ENCODE data around the gene SOHLH1.
A peak's percentile ranks its signal among the peaks of the same experiment; 100 is the strongest.

Gene SOHLH1

GRCh38 chr9:135703726-135704125 lies 4.4 kb upstream of the SOHLH1 start:
- no peak for DNase-seq (ENCODE audit: low read depth in 2 of 2)

- DNase-seq (ENCODE audit: low read depth in 2 of 2) = peak; percentile 10 to 54
These were observed 2.9 kb upstream of the SOHLH1 start, which contains the start of gene KCNT1 for GRCh38 chr9:135701959-135702721. Gene KCNT1, plus strand, starts transcription at chr9:135702185. Its CDS starts 74 bp downstream, at chr9:135702259.

GRCh38 chr9:135701067-135701958 lies 2.0 kb upstream of the SOHLH1 start:
- no peak for DNase-seq (ENCODE audit: low read depth in 2 of 2)

GRCh38 chr9:135700525-135700924 lies 1.2 kb upstream of the SOHLH1 start:
- no peak for DNase-seq (ENCODE audit: low read depth in 2 of 2)

- no peak for DNase-seq (ENCODE audit: low read depth in 2 of 2)
These were observed 514 bp downstream of the SOHLH1 start for GRCh38 chr9:135698767-135699166.

GRCh38 chr9:135698236-135698635 lies 1.0 kb downstream of the SOHLH1 start:
- DNase-seq (ENCODE audit: low read depth in 2 of 2) = no peak

- no peak for DNase-seq (ENCODE audit: low read depth in 2 of 2)
These were observed 2.1 kb downstream of the SOHLH1 start for GRCh38 chr9:135697226-135697625.

- no peak for DNase-seq (ENCODE audit: low read depth in 2 of 2)
These were observed 2.8 kb downstream of the SOHLH1 start for GRCh38 chr9:135696446-135696845.

- DNase-seq (ENCODE audit: low read depth in 2 of 2) = no peak
These were observed 3.6 kb downstream of the SOHLH1 start for GRCh38 chr9:135695642-135696041.

- no peak for DNase-seq (ENCODE audit: low read depth in 2 of 2)
These were observed 4.2 kb downstream of the SOHLH1 start for GRCh38 chr9:135695036-135695435.

- no peak for DNase-seq (ENCODE audit: low read depth in 2 of 2)
These were observed 4.9 kb downstream of the SOHLH1 start for GRCh38 chr9:135694414-135694813.

GRCh38 chr9:135693771-135694170 lies 5.5 kb downstream of the SOHLH1 start:
- no peak for DNase-seq (ENCODE audit: low read depth in 2 of 2)

- no peak for DNase-seq (ENCODE audit: low read depth in 2 of 2)
These were observed 6.0 kb downstream of the SOHLH1 start for GRCh38 chr9:135693265-135693664.

GRCh38 chr9:135692410-135692809 lies 6.9 kb downstream of the SOHLH1 start:
- no peak for DNase-seq (ENCODE audit: low read depth in 2 of 2)

GRCh38 chr9:135690836-135691570 lies 8.3 kb downstream of the SOHLH1 start:
- DNase-seq (ENCODE audit: low read depth in 2 of 2) = no peak

- DNase-seq (ENCODE audit: low read depth in 2 of 2) = no peak
These were observed 10.3 kb downstream of the SOHLH1 start for GRCh38 chr9:135689011-135689410.

GRCh38 chr9:135687216-135687615 lies 12.1 kb downstream of the SOHLH1 start:
- DNase-seq (ENCODE audit: low read depth in 2 of 2) = no peak

GRCh38 chr9:135684691-135685090 lies 14.6 kb downstream of the SOHLH1 start:
- no peak for DNase-seq (ENCODE audit: low read depth in 2 of 2)

- DNase-seq (ENCODE audit: low read depth in 2 of 2) = no peak
These were observed 15.8 kb downstream of the SOHLH1 start for GRCh38 chr9:135683401-135684034.

GRCh38 chr9:135681161-135681560 lies 18.1 kb downstream of the SOHLH1 start:
- no peak for DNase-seq (ENCODE audit: low read depth in 2 of 2)

GRCh38 chr9:135680056-135680455 lies 19.2 kb downstream of the SOHLH1 start:
- no peak for DNase-seq (ENCODE audit: low read depth in 2 of 2)

All from stimulated activated CD4-positive, alpha-beta T cell treated with anti-CD3 and anti-CD28 coated beads, Interleukin-15, amount 100 ng/mL, for 48 hours (primary cell).